GM21825 (cell line): Measurements from ENCODE around the gene SIN3A.
"Not testable (repeated sequence)": the region's sequence is repeated elsewhere in the genome, so short reads cannot be mapped to it uniquely, and the experiment has no call there.

ENCODE experiments used
- ATAC-seq: cut with Tn5 transposase; IDR thresholded peaks from one replicate; pipeline ENCODE4 v1.9.1; 2021; ENCODE audit warnings: mild to moderate bottlenecking, moderate library complexity; ENCODE audit not compliant: unreplicated experiment

The SIN3A gene

DNA sequence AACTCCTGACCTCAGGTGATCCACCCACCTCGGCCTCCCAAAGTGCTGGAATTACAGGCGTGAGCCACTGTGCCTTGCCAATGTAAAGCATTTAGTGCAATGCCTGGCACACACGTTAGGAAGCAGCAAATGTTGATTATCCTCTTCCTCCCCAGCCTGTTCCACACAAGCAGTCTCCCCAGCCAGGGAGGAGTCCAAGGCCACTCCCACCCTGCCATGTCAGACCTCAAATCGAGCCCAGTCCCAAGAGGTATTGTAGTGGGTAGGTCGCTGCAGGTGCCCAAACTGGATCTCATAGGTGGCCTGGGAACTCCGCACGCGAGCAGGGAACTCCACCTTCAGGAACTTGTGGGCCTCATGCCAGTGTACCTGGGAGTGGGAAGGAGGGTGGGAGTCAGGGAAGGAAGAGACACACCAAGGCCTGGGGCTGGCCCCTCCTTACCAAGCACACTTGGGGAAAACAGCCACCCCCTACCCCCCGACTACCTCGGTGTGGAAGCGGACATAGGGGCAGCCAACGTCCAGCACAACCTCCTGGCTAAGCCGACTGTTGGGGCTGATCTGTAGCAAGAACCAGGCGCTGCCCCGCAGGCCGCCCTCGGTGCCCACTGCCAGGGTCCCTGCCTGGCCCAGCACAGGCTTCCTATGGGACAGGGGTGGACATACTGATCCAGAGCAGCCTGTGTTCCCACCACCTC lies 93.4 kb downstream of the SIN3A start:
- no peak for ATAC-seq

DNA sequence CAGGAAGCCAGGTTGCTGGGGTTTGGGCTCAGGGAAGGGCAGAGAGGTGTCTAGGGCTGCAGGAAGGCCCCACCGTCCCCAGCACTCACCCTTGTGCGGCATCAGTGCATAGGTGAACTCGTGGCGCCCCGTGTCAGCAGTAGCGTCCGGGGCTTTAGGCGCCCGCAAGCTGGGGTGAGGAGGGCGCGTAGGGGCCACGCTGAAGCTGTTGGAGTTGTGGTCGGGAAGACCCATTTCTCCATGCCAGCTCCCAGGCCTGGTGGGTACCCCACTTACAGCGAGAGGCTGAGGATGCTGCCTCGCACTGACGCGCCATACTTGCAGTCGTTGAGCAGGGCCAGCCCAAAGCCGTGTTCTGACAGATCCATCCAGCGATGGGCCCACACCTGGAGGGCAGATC lies 95.0 kb downstream of the SIN3A start:
- no peak for ATAC-seq

DNA sequence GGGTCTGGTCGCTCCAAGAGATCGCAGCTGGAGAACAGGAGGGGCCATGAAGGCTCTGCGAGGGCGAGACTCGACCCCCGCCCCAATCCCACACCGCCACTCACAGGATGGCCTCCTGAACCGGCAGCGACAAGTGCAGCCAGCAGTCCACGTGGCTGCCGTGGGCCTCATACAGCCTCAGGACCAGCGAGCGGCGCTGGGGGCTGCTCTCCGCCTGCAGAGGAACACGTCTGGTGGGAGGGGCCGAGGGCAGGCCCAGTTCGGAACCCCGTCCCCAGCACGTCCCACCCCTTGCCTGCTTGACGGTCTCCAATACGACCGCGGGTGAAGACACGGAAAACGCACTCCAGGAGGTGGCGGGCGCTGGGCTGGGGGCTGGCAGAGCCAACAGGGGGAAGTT lies 95.5 kb downstream of the SIN3A start:
- ATAC-seq = no peak

DNA sequence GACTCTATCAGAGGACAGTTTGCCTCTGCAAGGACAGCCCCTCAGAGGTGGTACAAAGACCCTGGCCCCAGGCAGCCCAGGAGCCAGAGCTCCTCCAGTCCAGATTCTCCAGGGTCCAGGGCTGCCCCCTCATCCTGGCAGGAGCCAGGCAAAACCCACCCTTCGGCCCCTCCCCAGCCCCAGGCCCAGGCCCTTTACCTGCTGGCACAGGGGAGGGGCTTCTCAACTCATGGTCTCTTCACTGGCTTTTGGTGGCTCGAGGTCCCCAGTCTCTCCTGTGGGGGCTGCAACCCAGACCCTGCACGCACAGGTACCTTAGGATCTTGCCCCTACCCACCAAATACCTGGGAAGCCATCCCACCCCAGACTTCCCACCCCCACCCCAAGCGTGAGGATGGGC lies 96.1 kb downstream of the SIN3A start:
- ATAC-seq = no peak

DNA sequence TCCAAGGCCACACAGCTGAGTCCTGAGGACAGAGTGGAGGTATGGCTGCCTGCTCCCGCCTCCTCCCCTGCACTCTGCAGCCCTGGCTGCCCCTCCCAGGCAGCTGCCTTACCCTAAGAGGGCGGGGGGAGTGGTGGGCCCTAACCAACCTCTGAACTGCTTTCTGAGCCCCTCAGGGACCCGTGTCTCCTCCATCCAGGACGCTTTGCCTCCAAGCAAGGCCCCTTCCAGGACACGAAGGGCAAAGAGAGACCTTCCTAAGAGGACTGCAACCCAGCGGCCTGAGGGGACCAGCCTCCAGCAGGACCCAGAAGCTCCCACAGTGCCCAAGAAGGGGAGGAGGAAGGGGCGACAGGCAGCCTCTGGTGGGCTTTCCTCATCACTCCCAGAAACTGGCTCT lies 97.0 kb downstream of the SIN3A start:
- no peak for ATAC-seq

DNA sequence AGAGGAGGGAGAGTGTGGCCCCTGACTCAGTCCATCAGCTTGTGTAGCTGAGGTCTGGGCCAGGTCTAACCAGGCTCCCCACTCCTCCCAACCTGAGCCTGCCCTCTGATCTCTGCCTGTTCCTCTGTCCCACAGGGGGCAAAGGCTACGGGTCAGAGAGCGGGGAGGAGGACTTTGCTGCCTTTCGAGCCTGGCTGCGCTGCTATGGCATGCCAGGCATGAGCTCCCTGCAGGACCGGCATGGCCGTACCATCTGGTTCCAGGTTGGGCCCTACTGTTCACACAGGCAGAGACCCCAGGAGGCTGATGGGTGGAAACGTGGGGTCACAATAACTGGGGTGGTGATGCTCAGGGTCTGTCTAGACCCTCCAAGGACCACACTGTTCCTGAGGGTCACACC lies 97.9 kb downstream of the SIN3A start:
- ATAC-seq = no peak

DNA sequence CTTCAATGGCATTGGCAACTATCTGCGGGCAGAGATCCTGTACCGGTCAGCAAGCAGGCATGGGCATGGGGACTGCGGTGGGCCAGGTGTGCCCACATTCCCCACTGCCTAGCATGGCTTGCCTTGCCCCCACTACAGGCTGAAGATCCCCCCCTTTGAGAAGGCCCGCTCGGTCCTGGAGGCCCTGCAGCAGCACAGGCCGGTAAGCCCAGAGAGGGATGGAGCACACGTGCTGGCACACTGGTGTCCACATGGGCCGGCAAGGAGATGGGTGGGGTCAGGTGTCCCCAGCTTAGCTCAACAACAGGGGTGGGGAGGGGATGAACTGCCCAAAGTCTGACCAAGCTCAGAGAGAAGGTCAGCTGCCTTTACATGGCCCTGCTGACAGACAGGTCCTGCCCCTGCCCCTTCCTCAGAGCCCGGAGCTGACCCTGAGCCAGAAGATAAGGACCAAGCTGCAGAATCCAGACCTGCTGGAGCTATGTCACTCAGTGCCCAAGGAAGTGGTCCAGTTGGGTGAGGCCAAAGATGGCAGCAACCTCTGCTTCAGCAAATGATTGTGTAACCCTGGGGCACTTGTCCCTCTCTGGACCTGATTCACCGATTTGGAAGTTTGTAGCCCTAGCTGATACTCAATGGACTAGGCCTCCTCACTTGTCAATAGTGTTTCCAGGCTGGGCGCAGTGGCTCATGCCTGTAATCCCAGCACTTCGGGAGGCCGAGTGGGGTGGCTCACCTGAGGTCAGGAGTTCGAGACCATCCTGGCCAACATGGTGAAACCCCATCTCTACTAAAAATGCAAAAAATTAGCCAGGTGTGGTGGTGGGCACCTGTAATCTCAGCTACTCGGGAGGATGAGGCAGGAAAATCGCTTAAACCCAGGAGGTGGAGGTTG lies 99.1 kb downstream of the SIN3A start:
- ATAC-seq = no peak

DNA sequence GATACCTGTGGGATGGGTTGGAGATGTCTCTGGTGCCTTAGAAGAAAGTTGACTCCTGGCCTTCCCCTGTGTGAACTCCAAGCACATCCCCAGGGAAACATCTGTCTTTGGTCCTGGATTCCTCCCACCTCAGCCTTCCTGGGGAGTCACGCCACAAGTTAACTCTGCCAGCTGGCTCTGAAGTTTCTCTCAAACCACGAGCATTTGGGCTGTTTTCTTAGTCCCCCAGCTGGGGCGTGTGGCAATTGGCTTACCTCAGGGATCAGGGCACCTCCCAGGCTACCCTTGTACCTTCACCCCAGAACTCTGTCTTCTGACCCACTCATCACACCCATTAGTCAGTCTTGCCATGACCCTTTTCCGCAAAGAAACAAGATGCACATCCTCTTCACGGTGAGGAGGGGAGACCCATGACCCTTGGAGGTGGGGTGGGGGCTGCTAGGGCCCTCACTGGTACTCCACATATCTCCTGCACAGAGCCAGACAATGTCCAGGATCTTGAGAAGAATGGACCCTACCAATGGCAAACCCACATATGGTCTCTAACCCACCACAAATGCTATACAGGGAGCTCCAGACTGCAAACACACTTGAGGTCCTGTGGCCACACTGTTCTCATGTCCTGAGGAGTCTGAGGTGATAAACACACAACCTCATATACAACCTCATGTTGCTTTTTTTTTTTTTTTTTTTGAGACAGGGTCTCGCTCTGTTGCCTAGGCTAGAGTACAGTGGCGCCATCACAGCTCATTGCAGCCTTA lies 100.7 kb downstream of the SIN3A start:
- no peak for ATAC-seq

DNA sequence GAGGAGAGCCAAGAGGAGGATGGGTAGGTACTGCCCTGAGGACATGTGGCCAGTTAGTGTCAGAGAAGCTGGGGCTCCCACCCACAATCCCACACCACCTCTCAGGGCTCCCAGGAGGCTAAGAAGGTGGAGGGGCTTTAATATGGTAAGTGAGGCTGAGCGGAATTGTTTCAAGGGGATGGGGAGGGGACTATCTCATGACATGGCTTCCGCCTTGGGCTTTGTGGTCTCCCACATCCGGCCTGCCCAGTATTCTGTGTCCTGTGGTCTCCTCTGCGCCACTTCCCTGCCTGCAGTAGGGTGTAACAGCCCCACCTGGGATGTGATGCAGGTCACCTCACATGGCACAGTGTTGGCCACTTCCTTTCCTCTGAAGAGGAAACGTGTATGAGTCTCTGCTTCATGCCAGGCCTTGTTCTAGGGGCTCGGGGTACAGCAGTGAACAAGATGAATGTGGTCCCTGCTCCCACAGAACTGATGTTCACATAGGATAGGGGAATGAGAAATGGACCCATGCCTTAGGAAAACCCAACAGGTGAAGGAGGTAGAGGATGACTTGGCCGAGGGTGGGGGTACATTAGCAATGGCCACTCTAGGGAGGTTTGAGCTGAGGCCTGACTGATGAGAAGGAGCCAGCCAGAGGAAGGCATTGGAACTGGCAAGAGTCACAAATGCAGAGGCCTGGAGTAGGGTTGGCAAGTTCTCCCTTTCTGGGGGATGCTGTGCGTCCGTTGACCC lies 101.5 kb downstream of the SIN3A start:
- ATAC-seq = peak; percentile 43

DNA sequence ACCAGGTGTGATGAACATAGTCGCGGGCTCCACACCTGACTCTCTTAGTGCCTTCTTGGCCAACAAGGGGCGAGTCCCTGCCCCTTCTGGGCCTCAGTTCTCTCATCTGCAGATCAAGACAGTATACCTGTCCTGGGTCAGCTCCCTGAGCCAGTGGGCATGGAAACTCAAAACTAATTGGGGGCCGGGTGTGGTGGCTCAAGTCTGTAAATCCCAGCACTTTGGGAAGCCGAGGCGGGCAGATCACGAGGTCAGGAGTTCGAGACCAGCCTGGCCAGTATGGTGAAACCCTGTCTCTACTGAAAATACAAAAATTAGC lies 102.2 kb downstream of the SIN3A start:
- not testable (repeated sequence) for ATAC-seq

DNA sequence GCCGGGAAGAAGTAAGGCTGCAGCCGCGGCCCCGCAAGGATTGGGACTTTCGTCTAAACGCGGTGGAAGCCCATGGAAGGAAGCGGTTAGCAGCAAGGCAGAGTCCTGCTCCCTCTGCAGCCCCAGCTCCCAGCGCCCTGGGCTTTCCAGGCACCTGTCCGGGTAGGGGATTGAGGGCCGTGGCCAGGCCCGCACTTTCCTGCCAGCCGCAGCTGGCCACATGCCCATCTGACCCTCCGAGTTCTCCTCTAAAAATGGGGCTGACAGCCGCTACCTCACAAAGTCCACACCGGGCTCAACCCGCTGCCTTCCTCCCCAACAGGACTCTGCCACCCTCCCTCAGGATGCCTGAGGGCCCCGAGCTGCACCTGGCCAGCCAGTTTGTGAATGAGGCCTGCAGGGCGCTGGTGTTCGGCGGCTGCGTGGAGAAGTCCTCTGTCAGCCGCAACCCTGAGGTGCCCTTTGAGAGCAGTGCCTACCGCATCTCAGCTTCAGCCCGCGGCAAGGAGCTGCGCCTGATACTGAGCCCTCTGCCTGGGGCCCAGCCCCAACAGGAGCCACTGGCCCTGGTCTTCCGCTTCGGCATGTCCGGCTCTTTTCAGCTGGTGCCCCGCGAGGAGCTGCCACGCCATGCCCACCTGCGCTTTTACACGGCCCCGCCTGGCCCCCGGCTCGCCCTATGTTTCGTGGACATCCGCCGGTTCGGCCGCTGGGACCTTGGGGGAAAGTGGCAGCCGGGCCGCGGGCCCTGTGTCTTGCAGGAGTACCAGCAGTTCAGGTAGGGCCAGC lies 102.7 kb downstream of the SIN3A start:
- ATAC-seq = no peak

DNA sequence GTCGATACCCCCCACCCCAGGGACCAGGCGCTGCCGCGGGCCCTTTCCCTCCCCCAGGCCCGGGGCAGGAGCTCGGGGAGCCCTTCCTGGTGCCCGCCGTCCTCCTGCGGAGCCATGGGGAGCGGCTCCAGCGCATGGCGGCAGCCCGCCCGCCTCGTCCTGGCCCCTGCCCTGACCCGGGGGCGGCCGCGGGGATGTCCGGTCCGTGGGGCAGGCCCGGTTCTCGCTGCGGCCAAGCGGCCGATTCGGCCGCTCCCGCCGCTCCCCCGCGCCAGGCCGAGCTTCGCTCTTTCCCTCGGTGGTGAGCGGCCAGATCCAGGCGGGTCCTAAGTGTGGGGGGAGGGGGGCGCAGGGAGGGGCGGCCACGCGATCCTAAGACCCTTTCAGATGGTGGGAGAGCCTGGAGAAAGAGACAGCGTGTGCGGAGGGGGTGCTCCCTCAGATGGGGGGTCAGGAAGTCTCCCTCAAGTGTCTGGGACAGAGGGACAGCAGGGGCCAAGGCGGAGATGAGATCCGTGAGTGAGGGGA lies 103.4 kb downstream of the SIN3A start:
- no peak for ATAC-seq

DNA sequence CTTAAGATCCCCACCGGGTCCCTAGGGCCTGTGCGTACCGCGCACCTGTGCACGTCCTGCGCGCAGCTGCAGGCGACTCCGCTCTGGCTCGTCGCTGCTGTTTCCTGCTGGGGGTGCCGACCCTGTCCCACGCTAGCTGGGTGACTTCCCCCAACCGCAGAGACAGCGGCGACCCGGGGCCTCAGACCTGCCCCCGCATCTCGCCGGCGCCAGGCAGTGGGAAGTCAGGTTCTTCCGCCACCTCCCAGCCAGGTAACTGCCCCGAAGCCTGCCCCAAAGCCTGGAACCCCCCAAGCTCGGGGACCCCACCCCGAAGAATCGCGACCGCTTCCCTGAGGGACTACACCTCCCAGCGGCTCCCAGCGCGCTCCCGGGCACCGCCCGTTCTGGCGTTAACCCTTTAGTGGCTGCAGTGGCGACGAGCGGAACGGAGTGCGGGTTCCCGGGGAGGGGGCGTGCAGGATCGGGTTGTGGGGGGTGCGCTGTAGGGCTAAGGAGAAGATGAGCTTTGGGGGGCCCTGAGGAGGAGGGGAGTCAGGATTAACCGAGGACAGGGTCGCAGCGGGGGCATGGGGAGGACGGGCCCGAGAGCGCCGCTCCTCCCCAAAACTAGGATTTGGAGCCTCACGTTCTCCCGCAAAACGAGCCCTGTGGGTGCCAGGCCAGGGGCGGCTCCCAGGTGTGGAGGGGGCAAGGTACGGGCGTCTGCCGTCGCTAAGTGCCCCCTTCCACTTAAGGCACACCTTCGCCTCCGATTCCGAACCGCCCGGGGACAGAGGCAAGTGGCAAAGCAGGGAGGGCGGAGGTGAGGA lies 104.1 kb downstream of the SIN3A start:
- no peak for ATAC-seq

DNA sequence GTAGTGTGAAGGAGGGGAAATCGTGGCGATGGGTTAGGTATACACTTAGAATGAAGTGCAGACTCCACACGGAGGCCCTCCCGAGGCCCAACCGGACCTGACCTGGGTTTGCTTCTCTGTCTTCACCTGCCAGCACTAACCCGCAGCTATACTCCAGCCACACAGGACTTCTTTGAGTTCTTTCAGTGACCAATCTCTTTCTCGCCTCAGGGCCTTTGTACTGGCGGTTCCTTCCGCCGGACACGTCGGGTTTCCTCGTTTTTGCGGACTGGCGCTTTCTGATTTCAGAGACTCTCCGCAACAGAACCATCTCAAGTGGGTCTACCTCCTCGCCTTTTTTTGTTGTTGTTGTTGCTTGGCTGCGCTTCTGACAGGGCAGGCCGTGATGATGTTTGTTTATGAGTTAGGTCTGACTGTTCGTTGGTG lies 104.7 kb downstream of the SIN3A start, which contains the start of gene NEIL1:
NEIL1 (plus strand) TSS at position 244 of the 426 bp plus-strand sequence. CDS start 1,867 bp downstream, outside the sequence.
- ATAC-seq = no peak

DNA sequence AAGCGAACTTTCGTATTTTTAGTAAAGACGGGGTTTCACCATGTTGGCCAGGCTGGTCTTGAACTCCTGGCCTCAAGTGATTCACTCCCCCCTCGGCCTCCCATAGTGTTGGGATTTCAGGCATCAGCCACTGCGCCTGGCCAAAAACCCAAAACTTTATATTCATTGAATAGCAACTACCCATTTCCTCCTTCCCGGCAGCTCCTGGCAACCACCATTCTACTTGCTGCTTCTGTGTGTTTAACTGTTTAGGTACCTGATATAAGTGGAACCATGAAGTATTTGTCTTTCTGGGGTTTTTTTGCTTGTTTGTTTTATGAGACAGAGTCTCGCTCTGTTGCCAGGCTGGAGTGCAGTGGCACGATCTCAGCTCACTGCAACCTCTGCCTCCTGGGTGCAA lies 107.5 kb downstream of the SIN3A start:
- not testable (repeated sequence) for ATAC-seq

DNA sequence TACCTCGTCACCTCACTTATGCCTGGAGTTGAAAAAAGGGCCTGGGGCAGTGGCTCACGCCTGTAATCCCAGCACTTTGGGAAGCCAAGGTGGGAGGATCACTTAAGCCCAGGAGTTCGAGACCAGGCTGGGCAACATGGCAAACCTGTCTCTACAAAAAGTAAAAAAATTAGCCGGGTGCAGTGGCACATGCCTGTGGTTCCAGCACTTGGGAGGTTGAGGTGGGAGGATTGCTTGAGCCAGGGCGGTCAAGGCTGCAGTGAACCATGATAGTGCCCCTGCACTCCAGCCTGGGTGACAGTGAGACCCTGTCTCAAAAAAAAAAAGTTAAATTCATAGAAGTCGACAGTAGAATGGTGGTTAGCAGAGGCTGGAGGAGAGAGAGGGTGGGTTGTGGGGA lies 109.3 kb downstream of the SIN3A start:
- ATAC-seq = no peak

DNA sequence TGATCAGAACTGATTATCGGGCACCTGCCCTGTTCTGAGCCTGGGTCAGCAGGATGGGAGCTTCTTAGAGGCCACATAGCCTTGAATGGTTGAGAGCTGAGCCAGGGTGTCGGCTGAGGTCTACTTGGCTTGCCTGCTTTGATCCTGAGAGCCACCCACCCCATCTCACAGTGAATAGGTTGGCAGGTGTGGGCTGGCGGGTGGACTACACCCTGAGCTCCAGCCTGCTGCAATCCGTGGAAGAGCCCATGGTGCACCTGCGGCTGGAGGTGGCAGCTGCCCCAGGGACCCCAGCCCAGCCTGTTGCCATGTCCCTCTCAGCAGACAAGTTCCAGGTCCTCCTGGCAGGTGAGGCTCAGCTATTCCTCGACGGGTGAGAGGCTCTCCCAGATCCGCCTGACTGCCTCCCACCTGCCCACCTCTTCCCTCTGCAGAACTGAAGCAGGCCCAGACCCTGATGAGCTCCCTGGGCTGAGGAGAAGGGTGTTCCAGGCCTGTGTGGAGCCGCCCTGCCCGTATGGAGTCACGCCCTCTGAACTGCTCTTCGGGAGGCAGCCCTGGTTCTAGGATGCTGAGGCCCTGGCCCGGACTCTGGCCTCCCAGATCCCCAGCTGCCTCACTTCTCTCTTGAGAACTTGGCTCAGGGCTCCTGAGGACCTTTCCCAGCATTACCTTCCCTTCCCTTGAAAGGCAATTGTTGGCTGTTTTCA lies 111.8 kb downstream of the SIN3A start:
- ATAC-seq = no peak

DNA sequence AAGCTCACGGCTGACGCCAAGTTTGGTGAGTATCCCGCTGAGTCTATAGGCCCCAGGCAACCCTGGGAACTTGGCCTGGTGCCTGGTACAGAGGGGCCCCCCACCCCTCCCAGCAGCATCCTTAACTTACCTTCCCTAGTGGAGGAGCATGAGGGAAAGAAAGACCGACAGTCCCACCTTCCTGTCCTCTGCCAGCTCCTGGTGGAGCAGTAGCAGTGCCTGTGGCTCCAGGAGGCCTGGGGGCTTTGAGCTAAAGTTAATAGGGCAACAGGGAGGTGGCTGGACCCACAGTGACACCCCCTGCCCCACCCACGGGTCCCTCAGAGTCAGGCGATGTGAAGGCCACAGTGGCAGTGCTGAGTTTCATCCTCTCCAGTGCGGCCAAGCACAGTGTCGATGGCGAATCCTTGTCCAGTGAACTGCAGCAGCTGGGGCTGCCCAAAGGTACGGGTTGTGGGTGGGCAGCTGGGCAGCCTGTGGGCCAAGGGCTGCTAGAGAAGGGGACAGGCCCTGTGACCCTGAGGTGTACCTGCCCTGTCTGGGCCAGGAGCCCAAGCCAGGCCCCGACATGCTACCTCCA lies 112.7 kb downstream of the SIN3A start:
- ATAC-seq = no peak
